ENCODE results near the gene TRIM28. TPM values are rescaled to one million over a fixed set of nuclear protein-coding genes. Genes with fewer than 3 reads are reported as not detected.
A peak's percentile ranks its signal among the peaks of the same experiment; 100 is the strongest.
"Not testable (repeated sequence)": the region's sequence is repeated elsewhere in the genome, so short reads cannot be mapped to it uniquely, and the experiment has no call there.

The TRIM28 gene
- 1,014 TPM for polyA plus RNA-seq (2012; ENCODE audit: insufficient read depth, insufficient read length)

- peak; percentile 98 for DNase-seq (ENCODE audit: low read depth, low spot score)
- H3K4me3 ChIP-seq (ENCODE audit: low read length) = peak within 1 kb of the TSS; percentile 87
These were observed at the start of gene TRIM28 for GRCh38 chr19:58543826-58544590. TSS of gene TRIM28 (plus strand) at chr19:58544064. CDS start at chr19:58544758, 694 bp downstream.

DNA sequence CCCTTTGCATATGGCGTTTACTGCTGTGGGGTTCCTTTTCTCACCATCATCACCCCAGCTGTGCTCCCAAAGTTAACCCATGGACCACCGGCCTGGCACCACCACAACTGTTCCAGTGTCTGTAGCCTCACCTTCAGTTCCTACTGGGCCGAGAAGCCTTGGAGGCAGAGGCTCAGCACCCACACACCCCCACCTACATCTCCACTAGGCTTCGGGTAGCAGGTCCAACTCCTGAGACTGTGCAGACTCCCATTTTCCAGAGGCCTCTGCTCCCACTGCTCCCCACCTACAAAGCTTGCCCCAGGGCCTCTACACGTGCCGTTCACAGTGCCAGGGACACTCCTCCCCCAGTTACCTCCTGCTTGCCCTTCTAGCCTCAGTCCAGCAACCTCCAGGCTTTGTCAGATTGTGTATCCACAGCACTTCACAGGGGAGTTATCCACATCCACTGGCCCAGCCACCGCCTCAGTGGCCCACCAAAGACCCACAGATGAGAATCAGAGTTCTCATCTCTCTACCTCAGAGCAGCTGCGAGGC lies 46.2 kb upstream of the TRIM28 start:
- H3K4me3 ChIP-seq (ENCODE audit: low read length) = peak overlapping the region; percentile 92
- no peak for DNase-seq (ENCODE audit: low read depth, low spot score)

DNA sequence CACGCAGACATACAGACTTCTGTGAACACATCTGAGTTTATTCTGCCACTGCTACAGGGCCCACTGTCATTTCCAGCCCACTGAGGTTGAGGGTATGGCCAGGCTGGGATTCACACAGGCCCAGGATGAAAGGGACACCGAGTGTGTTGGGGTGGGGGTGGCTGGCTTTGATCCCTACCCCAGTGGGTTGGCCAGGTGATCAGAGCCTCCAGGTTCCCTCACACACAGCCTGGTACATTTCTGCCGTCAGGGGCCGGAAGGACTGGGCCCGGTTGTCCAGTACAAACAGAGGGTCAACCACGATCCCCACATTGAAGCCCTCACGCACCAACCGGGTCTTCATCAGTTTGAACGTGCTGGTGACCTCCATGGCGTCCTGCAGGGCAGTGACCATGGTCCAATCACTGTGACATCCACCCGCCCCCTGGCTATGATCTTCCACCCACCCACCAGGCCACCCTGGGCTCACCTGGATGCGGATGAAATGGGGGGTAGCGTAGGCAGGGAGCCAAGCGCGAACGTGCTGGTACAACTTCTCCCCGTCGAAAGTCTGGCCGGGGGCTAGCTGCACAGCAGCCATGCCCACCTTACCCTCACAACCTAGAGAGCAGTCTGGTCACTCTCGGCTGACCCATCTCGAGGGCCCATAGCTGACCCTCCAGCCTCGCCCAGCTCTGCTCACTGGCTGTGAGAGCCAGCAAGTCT lies 45.4 kb upstream of the TRIM28 start:
- peak overlapping the region; percentile 92 for H3K4me3 ChIP-seq (ENCODE audit: low read length)
- no peak for DNase-seq (ENCODE audit: low read depth, low spot score)

DNA sequence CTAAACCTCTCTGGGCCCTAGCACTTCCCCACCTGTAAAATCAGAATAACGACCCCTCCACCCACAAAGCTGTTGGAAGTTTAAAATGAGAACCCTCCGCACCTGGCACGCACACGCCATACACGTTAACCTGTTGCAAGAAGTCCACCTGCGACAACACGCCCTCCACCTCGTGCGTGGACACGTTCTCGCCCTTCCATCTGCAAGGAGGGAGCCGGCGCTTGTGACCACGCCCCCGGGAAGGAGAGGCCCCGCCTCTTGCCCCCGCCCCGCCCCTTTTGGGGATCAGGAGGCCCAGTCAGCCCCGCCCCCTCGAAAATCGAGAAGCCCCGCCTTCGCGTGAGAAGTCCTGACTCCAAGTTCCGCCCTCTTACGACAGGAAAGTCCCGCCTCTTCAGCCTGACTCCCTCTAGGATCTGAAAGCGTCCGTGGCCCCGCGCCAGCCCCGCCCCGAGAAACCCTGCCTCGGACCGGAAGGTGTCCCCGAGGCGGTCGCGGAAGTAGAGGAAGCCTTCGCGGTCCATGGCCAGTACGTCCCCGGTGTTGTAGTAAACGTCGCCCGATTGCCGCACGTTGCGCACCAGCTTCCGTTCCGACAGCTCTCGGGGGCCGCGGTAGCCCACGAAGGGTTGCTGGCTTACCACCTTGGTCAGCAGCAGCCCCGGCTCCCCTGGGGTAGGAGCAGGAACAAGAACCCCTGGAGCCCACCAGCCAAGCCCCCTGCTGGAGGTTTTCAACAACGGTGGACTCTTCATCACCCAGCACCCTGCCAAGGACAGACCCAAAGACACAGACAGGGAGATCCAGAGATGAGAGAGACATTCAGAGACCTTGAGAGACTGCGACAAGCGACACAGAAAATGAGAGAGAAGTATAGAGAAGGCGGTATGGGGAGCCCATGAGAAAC lies 44.6 kb upstream of the TRIM28 start:
- H3K4me3 ChIP-seq (ENCODE audit: low read length) = peak overlapping the region; percentile 92
- DNase-seq (ENCODE audit: low read depth, low spot score) = peak; percentile 96

GRCh38 chr19:58500242-58500641 lies 43.6 kb upstream of the TRIM28 start:
- H3K4me3 ChIP-seq (ENCODE audit: low read length) = peak overlapping the region; percentile 92
- DNase-seq (ENCODE audit: low read depth, low spot score) = no peak

GRCh38 chr19:58507602-58508223 lies 36.2 kb upstream of the TRIM28 start:
- DNase-seq (ENCODE audit: low read depth, low spot score); H3K4me3 ChIP-seq (ENCODE audit: low read length): not testable (repeated sequence)

- DNase-seq (ENCODE audit: low read depth, low spot score) = no peak
- H3K4me3 ChIP-seq (ENCODE audit: low read length) = no peak overlapping the region
These were observed 34.2 kb upstream of the TRIM28 start for GRCh38 chr19:58509731-58510083.

- DNase-seq (ENCODE audit: low read depth, low spot score) = no peak
- no peak overlapping the region for H3K4me3 ChIP-seq (ENCODE audit: low read length)
These were observed 33.6 kb upstream of the TRIM28 start for GRCh38 chr19:58510084-58510862.

DNA sequence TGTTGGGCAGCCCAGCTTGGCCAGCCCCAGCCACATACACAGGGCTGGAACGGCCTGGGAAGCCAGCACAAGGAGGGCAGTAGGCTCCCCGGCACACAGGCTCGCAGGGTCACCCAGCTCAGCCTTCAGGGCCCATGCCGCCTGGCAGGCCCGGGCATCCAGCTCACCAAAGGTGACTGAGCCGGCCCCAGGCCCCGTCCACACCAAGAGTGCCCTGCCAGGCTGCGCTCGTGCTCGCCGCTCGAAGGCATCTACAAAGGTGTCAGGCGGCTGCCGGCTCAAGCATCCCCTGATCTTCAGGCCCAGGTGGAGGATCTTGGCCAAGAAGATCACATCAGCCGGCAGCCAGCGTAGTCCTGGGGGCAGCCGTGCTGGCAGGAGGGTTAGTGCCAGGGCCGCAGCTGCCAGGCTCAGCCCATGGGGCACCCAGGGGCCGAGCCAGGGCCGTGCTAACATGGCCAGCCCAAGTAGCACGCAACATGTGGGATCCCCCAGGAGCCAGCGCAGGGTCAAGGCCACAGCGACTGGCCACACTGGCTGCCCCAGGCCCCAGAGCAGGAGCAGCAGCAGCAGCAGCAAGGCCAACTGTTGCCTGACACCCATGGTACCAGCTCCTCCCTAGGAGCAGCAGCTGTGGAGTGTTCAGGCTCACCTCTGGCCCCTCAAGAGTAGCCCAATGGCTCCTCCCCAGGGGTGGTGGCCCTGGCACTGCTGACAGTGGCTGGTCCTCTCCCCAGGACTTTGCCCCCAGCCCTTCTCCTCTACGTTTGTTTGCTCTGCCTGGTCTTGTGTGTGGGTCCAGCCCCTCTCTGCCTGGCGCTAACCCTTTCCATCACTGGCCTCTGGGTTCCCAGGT lies 32.3 kb upstream of the TRIM28 start, which contains the start of gene SLC27A5:
TSS of gene SLC27A5 (minus strand) at position 640 of the 856 bp plus-strand sequence. CDS start at position 603, 37 bp downstream.
- no peak for DNase-seq (ENCODE audit: low read depth, low spot score)
- no peak within 1 kb of the TSS for H3K4me3 ChIP-seq (ENCODE audit: low read length)

- no peak for DNase-seq (ENCODE audit: low read depth, low spot score)
- peak overlapping the region; percentile 98 for H3K4me3 ChIP-seq (ENCODE audit: low read length)
These were observed 30.6 kb upstream of the TRIM28 start for GRCh38 chr19:58513213-58513693.

- H3K4me3 ChIP-seq (ENCODE audit: low read length) = peak overlapping the region; percentile 98
- DNase-seq (ENCODE audit: low read depth, low spot score) = peak; percentile 94
These were observed 29.9 kb upstream of the TRIM28 start for GRCh38 chr19:58513694-58514563.

DNA sequence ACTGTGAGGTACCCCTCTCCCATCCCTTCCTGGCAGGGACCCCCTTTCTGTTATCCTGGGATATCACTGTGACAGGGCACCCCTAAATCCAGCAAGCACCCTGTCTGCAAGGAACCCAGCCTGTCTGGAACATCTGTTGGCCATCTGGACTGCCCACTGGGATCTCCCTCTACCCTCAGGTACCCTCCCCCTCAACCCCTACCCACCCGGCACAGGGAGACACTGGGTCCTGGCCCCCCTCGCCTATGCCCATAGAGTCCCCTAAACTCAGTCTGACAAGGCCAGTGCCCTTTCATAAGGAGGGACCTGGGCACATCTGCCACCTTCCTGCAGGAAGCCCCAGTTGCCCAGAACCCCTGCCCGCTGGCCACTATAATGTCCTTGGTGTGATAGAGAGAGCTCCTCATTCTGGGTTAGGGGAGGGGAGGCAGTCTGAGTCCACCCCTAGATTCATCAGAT lies 29.3 kb upstream of the TRIM28 start:
- H3K4me3 ChIP-seq (ENCODE audit: low read length) = peak overlapping the region; percentile 98

GRCh38 chr19:58515259-58515658 lies 28.6 kb upstream of the TRIM28 start:
- no peak for DNase-seq (ENCODE audit: low read depth, low spot score)
- H3K4me3 ChIP-seq (ENCODE audit: low read length) = no peak overlapping the region

More for the DNA sequence above, 29.3 kb upstream of the TRIM28 start:
- DNase-seq (ENCODE audit: low read depth, low spot score) = no peak

GRCh38 chr19:58516246-58516836 lies 27.5 kb upstream of the TRIM28 start:
- no peak overlapping the region for H3K4me3 ChIP-seq (ENCODE audit: low read length)
- DNase-seq (ENCODE audit: low read depth, low spot score) = no peak

DNA sequence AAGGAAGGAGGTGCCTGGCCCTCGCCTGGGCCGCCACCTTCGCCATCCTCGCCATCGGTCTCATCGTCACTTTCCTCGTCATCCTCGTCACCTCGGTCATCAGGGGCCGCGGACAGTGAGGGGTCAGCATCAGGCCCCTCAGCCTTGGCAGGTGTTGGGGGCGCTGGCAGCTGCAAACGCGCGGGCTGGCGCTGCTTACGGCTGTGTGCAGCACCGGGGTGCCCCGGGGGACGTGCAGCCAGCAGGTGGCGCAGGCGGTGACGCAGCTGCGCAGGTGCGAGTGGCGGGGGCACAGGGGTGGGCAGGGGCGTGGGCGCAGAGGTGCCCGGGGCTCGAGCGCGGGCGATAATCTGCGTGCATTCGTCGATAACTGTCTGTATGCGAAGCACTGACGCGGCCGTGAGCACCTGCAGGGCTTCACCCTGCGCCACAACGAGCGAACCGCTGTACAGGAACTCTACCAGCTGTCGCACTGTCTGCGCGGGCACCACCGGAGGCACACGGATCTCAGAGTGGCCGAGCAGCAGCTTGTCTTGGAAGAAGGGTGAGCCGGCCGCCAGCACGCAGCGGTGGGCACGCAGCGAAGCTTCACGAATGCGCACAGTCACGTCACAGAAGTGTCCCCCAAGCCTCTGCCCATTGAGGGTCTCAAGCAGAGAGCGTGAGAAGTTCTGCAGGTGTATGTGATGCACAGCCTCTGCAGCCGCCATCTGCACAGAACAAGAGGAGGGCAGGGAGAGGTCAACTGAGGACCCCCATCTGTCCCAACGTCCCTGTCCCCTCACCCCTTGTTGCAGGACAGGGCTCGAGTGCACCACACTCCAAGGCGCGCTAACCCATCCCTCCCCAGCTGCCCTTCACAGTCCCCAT lies 26.7 kb upstream of the TRIM28 start:
- no peak overlapping the region for H3K4me3 ChIP-seq (ENCODE audit: low read length)
- no peak for DNase-seq (ENCODE audit: low read depth, low spot score)

Measured in Jurkat, Clone E6-1 (cell line).